Adrenal gland (tissue), 19 donors: ENCODE results near the gene IRX5. TPM values are rescaled to one million over a fixed set of nuclear protein-coding genes. Genes with fewer than 3 reads are reported as not detected.

Experiments
- DNase-seq, 7 donors: peaks; one replicate each; pipeline ENCODE4 v3.0.0-alpha.2; 2019 to 2020
- H3K27ac ChIP-seq, 5 donors: fragments of 200-600 bp; sonication (generic) in 4 of 5; 1 replicate in 3 of 5; 2 replicates in 2 of 5; pipeline versions ENCODE4 v1.5.1 to v1.8.0; 2016 to 2020; ENCODE audit warnings: mild to moderate bottlenecking in 1 of 5
- H3K27me3 ChIP-seq: fragments of 200-600 bp; 2 replicates; pipeline ENCODE4 v1.8.0; 2021
- H3K36me3 ChIP-seq, 2 donors: fragments of 200-600 bp; replicated peaks in 1 of 2; 1 replicate in 1 of 2; 2 replicates in 1 of 2; pipeline versions ENCODE4 v1.5.1 to v1.8.0; 2018 to 2022
- H3K4me1 ChIP-seq, 2 donors: fragments of 200-600 bp; replicated peaks in 1 of 2; 1 replicate in 1 of 2; 2 replicates in 1 of 2; pipeline versions ENCODE4 v1.5.1 to v1.8.0; 2018 to 2021
- H3K4me3 ChIP-seq, 4 donors: fragments of 200-600 bp; sonication (generic) in 3 of 4; one replicate each; pipeline ENCODE4 v1.5.1; 2016 to 2018
- H3K9me3 ChIP-seq, 3 donors: fragments of 200-600 bp; sonication (generic) in 1 of 3; replicated peaks in 1 of 3; 1 replicate in 2 of 3; 2 replicates in 1 of 3; pipeline versions ENCODE4 v1.5.1 to v1.8.0; 2016 to 2021
- POLR2A ChIP-seq, 2 donors: fragments of 450-650 bp; IDR thresholded peaks; one replicate each; pipeline ENCODE4 v1.6.1; 2017; ENCODE audit warnings: antibody characterized with exemption in 2 of 2, mild to moderate bottlenecking in 2 of 2, moderate library complexity in 1 of 2
- WGBS, 4 donors: extraction: QIAGEN DNeasy Blood & Tissue Kit in 2 of 4; methylation state at CpG; one replicate each; pipeline versions ENCODE4 v1.1.5 to v1.1.7; 2013 to 2017; 5-methylcytosine and 5-hydroxymethylcytosine counted together
- intact Hi-C, 2 donors: fragments of 100-400 bp; cut with DNase I; formaldehyde crosslinking; loops; one replicate each; pipeline versions ENCODE4 v1.14.1 to v1.15.0; 2022 to 2023
- long read RNA-seq, 10 donors: library from polyadenylated mRNA in 3 of 10; unstranded in 2 of 10; stranded (forward) in 1 of 10; transcript quantifications; one replicate each; pipeline ENCODE4 v2.0.0 and lab custom pipeline, GENCODE V29; 2021 to 2026
- polyA plus RNA-seq, 3 donors: library from polyadenylated mRNA; stranded (reverse); fragments of 200-250 nt in 2 of 3; fragments of 350-450 nt in 1 of 3; fragmentation: Illumina TruSeq in 1 of 3; extraction: RNeasy Lipid Tissue Mini Kit (QIAGEN cat#74804) in 1 of 3; gene quantifications; one replicate each; pipeline ENCODE4 v1.2.3, GENCODE V29; 2013 to 2014
- total RNA-seq, 9 donors: library from RNA; depleted of rRNA in 4 of 9; stranded (reverse); fragments of >200 nt in 4 of 9; fragments of 120-200 nt in 1 of 9; fragmentation: NEBNext Ultra II Directional in 1 of 9; extraction: Animal tissue kit (Norgen Biotek cat#: 25700) in 1 of 9; gene quantifications; one replicate each; pipeline versions ENCODE4 v1.1.0 to v1.2.4, GENCODE V29; 2013 to 2023
- TF ChIP-seq, protein P1 (sequence below), 6 experiments: fragments of 450-650 bp in 4 of 6; fragments of 200-600 bp in 2 of 6; sonication (generic) in 1 of 6; IDR thresholded peaks; 1 replicate in 5 of 6; 2 replicates in 1 of 6; pipeline versions ENCODE4 v1.5.1 to v1.8.0; 2016 to 2021; ENCODE audit warnings: antibody characterized with exemption in 6 of 6, mild to moderate bottlenecking in 2 of 6, moderate library complexity in 1 of 6
- donor health status: healthy with polysubstance abuse.
- donor health status: Bipolar disorder and iron deficiency.
- donor health status: DM: yes; HTN: yes; CAD: no.
- donor health status: DM: no; HTN: no; CAD: no.
- donor health status: DM: no; HTN: no; CAD: no.
- donor health status: DM: yes; HTN: yes; CAD: no.

The IRX5 gene
- 1 to 10 TPM in 6 of 9 donors, under 1 TPM in 3; 0.50 to 4.2 (median 1.4) TPM for total RNA-seq
- 1 to 10 TPM in 1 of 3 donors, under 1 TPM in 2; 0.29 to 1.4 (median 0.54) TPM for polyA plus RNA-seq
- long read RNA-seq, donor 1 = 0 reads
- long read RNA-seq, donor 2, partial matches to known transcripts = 0 of 1 reads
- long read RNA-seq, donor 2, other reads (novel, unspliced or antisense) = 0 of 1 reads
- long read RNA-seq, donor 3 = 0 reads
- long read RNA-seq, donor 4 = 0 reads
- long read RNA-seq, donor 5, partial matches to known transcripts = 0 of 4 reads
- long read RNA-seq, donor 5, other reads (novel, unspliced or antisense) = 1 of 4 reads
- long read RNA-seq, donor 6 = 0 reads
- long read RNA-seq, donor 7 = 0 reads
- long read RNA-seq, donor 8 = 0 reads
- long read RNA-seq, donor 9 = 0 reads
- long read RNA-seq, donor 10 = 0 reads

GRCh38 chr16:54930005-54930868 lies at the start of gene IRX5:
IRX5 (plus strand) TSS chr16:54930865; CDS start chr16:54931199, 334 bp downstream.
- peaks cover 68% of the 10 kb centered on the region for H3K27me3 ChIP-seq
- H3K27ac ChIP-seq = peak within 1 kb of the TSS in 3 of 5 donors; percentile 39 to 78 (median 69)
- DNase-seq = peak; percentile 81 to 92 (median 84)
- H3K4me3 ChIP-seq = peak within 1 kb of the TSS in 2 of 4 donors; percentile 46 to 67
- intact Hi-C loops = loop anchor here (5.0 to 10.0 kb wide), 2 partner anchors 643 to 645 kb away; partner anchors contain the start of gene IRX3 (in 2 of the 2)
- H3K4me1 ChIP-seq = peaks cover 10 to 18% of the 10 kb centered on the region in 2 donors
- 0 to 1% (median 1%) methylated on average over 46 to 71 of the region's 71 CpGs for WGBS, 4 donors
- TF ChIP-seq, protein P1, sequence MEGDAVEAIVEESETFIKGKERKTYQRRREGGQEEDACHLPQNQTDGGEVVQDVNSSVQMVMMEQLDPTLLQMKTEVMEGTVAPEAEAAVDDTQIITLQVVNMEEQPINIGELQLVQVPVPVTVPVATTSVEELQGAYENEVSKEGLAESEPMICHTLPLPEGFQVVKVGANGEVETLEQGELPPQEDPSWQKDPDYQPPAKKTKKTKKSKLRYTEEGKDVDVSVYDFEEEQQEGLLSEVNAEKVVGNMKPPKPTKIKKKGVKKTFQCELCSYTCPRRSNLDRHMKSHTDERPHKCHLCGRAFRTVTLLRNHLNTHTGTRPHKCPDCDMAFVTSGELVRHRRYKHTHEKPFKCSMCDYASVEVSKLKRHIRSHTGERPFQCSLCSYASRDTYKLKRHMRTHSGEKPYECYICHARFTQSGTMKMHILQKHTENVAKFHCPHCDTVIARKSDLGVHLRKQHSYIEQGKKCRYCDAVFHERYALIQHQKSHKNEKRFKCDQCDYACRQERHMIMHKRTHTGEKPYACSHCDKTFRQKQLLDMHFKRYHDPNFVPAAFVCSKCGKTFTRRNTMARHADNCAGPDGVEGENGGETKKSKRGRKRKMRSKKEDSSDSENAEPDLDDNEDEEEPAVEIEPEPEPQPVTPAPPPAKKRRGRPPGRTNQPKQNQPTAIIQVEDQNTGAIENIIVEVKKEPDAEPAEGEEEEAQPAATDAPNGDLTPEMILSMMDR (IDR thresholded peaks at IDR 0.05) = peak in 4 of 6 experiments; percentile 20 to 37 (median 28)
- TF ChIP-seq POLR2A (IDR thresholded peaks at IDR 0.05) = peak in 1 of 2 donors; percentile 47
- no peaks in the 10 kb centered on the region for H3K9me3 ChIP-seq
- no peaks in the 10 kb centered on the region for H3K36me3 ChIP-seq

DNA sequence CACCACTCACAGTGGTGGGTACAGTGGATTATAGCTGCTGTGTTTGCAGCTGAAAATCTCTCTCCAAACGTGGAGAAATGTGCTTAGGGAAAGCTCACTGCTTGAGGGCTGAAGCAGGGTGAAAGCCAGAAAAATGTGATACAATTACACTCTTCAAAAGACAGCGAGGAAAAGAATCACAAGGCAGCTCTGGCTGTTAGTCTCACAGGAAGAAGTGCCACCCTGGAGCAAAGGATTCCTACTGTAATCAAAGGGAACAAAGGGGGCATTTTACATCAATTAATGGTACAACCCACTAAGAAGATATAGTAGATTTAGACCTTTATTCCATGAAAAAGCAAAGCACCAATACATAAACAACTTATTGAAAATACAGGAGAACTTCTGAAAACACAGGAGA lies 48.1 kb upstream of the IRX5 start:
- TF ChIP-seq, protein P1 (IDR thresholded peaks at IDR 0.05) = no peak
- no peak for TF ChIP-seq POLR2A (IDR thresholded peaks at IDR 0.05)
- H3K27ac ChIP-seq = no peak overlapping the region
- 37 to 58% (median 47%) methylated on average over 2 of the region's 2 CpGs for WGBS, 4 donors
- no peaks in the 10 kb centered on the region for H3K27me3 ChIP-seq
- intact Hi-C loops = no loop called here
- H3K36me3 ChIP-seq = no peaks in the 10 kb centered on the region
- DNase-seq = no peak
- H3K4me1 ChIP-seq = no peaks in the 10 kb centered on the region
- H3K9me3 ChIP-seq = peaks cover 0 to 4% (median 0%) of the 10 kb centered on the region in 3 donors
- H3K4me3 ChIP-seq = no peak overlapping the region

- DNase-seq = no peak
- H3K27ac ChIP-seq = no peak overlapping the region
- no peak overlapping the region for H3K4me3 ChIP-seq
- no peaks in the 10 kb centered on the region for H3K27me3 ChIP-seq
- 76 to 89% (median 84%) methylated on average over 1 of the region's 1 CpG for WGBS, 4 donors
- intact Hi-C loops = no loop called here
- no peaks in the 10 kb centered on the region for H3K36me3 ChIP-seq
- H3K9me3 ChIP-seq = peaks cover 0 to 4% (median 0%) of the 10 kb centered on the region in 3 donors
- TF ChIP-seq POLR2A (IDR thresholded peaks at IDR 0.05) = no peak
- TF ChIP-seq, protein P1 (IDR thresholded peaks at IDR 0.05) = no peak
- no peaks in the 10 kb centered on the region for H3K4me1 ChIP-seq
These were observed 47.3 kb upstream of the IRX5 start for GRCh38 chr16:54883358-54883757.

- H3K9me3 ChIP-seq = peaks cover 0 to 4% (median 0%) of the 10 kb centered on the region in 3 donors
- 63 to 75% (median 70%) methylated on average over 2 of the region's 2 CpGs for WGBS, 4 donors
- H3K36me3 ChIP-seq = no peaks in the 10 kb centered on the region
- DNase-seq = no peak
- TF ChIP-seq, protein P1 (IDR thresholded peaks at IDR 0.05) = no peak
- no peak overlapping the region for H3K27ac ChIP-seq
- H3K4me3 ChIP-seq = no peak overlapping the region
- H3K4me1 ChIP-seq = no peaks in the 10 kb centered on the region
- H3K27me3 ChIP-seq = no peaks in the 10 kb centered on the region
- intact Hi-C loops = no loop called here
These were observed 44.6 kb upstream of the IRX5 start for GRCh38 chr16:54886078-54886477.
